ENCODE measurements around the gene STAT4.

DNA sequence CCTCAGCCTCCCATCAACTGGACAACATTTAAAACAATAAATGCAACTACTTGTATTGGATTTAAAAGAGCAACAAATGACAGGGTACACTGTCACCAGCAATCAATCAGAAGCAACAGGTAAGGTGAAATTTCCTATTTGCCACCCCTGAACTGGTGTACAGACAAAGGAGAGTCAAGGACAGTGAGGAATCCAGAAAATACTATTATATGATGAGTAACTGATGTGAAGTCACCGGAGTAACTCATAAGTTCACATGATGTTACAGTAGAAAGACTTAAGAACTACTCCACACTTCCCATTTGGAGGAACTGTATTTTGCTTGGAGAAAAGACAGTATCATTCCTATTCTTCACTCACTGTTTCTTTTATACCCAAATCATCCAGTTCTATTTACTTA lies 132.7 kb downstream of the STAT4 start:
- TF ChIP-seq POLR2AphosphoS5 (IDR thresholded peaks at IDR 0.05; ENCODE audit: low read depth, low read length) (no peak), RAD21 (IDR thresholded peaks at IDR 0.05; ENCODE audit: low read length) (no peak), EP300 (IDR thresholded peaks at IDR 0.05; ENCODE audit: borderline replicate concordance in 1 of 2, low read depth in 1 of 2, low read length in 1 of 2) (no peak)
- TF ChIP-seq, protein P1, sequence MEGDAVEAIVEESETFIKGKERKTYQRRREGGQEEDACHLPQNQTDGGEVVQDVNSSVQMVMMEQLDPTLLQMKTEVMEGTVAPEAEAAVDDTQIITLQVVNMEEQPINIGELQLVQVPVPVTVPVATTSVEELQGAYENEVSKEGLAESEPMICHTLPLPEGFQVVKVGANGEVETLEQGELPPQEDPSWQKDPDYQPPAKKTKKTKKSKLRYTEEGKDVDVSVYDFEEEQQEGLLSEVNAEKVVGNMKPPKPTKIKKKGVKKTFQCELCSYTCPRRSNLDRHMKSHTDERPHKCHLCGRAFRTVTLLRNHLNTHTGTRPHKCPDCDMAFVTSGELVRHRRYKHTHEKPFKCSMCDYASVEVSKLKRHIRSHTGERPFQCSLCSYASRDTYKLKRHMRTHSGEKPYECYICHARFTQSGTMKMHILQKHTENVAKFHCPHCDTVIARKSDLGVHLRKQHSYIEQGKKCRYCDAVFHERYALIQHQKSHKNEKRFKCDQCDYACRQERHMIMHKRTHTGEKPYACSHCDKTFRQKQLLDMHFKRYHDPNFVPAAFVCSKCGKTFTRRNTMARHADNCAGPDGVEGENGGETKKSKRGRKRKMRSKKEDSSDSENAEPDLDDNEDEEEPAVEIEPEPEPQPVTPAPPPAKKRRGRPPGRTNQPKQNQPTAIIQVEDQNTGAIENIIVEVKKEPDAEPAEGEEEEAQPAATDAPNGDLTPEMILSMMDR (IDR thresholded peaks at IDR 0.05) = no peak
